T-helper 1 cell (primary cell): ENCODE results near the gene ZNF90.
"Not testable (repeated sequence)": the region's sequence is repeated elsewhere in the genome, so short reads cannot be mapped to it uniquely, and the experiment has no call there.

Experiments
- DNase-seq, 5 donors: peaks; one replicate each; pipeline ENCODE4 v3.0.0-alpha.2; 2012 to 2020
- total RNA-seq, 4 donors: gene quantifications; one replicate each; lab custom pipeline; 2026; lab: John Stamatoyannopoulos, UW

The ZNF90 gene
- total RNA-seq: 2.7 to 5.2 (median 3.4) reads per million in 4 donors

- DNase-seq: peak; percentile 67 to 86 (median 77)
These were observed at the start of gene ZNF90 for GRCh38 chr19:20077791-20078463. ZNF90 (plus strand) TSS chr19:20078000; CDS start chr19:20078133, 133 bp downstream.

- DNase-seq: no peak
These were observed 49.2 kb upstream of the ZNF90 start for GRCh38 chr19:20028611-20029010.

GRCh38 chr19:20035935-20036334, 41.9 kb upstream of the ZNF90 start:
- DNase-seq: no peak

- DNase-seq: no peak
These were observed 39.2 kb upstream of the ZNF90 start for GRCh38 chr19:20038358-20039202.

- DNase-seq: peak; percentile 86 to 95 (median 90)
These were observed 38.5 kb upstream of the ZNF90 start, which contains the start of gene ZNF682 for GRCh38 chr19:20039203-20039723. ZNF682 (minus strand) TSS chr19:20039505; CDS start chr19:20039345, 160 bp downstream.

GRCh38 chr19:20044663-20045062, 33.1 kb upstream of the ZNF90 start:
- DNase-seq: no peak

GRCh38 chr19:20045742-20046141, 32.1 kb upstream of the ZNF90 start:
- DNase-seq: not testable (repeated sequence)

GRCh38 chr19:20051841-20052768, 25.7 kb upstream of the ZNF90 start:
- DNase-seq: peak; percentile 22 to 71 (median 33)

- DNase-seq: not testable (repeated sequence)
These were observed 19.1 kb upstream of the ZNF90 start for GRCh38 chr19:20058738-20059137.

- DNase-seq: no peak
These were observed 17.5 kb upstream of the ZNF90 start for GRCh38 chr19:20060282-20060681.

- DNase-seq: no peak
These were observed 10.9 kb upstream of the ZNF90 start for GRCh38 chr19:20066861-20067260.

- no peak for DNase-seq
These were observed 9.9 kb upstream of the ZNF90 start for GRCh38 chr19:20067943-20068342.

- DNase-seq: not testable (repeated sequence)
These were observed 9.2 kb upstream of the ZNF90 start for GRCh38 chr19:20068559-20068958.

- DNase-seq: no peak
These were observed 7.1 kb upstream of the ZNF90 start for GRCh38 chr19:20070691-20071090.

- DNase-seq: no peak
These were observed 4.9 kb upstream of the ZNF90 start for GRCh38 chr19:20072936-20073335.

- no peak for DNase-seq
These were observed 806 bp downstream of the ZNF90 start for GRCh38 chr19:20078581-20079031.

- DNase-seq: no peak
These were observed 1.7 kb downstream of the ZNF90 start for GRCh38 chr19:20079476-20079875.

GRCh38 chr19:20080656-20081055, 2.9 kb downstream of the ZNF90 start:
- no peak for DNase-seq

GRCh38 chr19:20082232-20082833, 4.5 kb downstream of the ZNF90 start:
- not testable (repeated sequence) for DNase-seq

GRCh38 chr19:20082876-20083275, 5.1 kb downstream of the ZNF90 start:
- not testable (repeated sequence) for DNase-seq

GRCh38 chr19:20102097-20102496, 24.3 kb downstream of the ZNF90 start:
- DNase-seq: no peak
